ENCODE measurements around the gene CAVIN3.

DNA sequence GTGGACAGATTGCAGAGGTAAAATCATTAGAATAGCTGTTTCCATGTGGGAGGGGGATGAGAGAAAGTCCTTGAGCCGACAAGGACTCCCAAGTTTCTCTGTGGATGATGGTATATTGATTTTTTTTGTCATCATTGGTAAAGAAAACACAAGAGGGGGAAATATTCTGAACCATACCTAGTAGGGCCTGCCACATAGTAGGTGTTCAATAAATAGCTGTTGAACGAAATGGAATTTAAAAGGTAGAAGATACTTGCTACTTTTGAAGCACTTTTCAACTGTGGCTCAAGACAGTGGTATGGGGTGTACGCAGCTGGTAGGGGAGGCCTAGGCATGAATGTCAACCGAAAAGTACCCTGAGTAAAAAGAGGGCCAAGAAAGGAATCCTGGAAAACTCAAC, 2.1 kb downstream of the CAVIN3 start:
- no peak for TF ChIP-seq CTCF (IDR thresholded peaks at IDR 0.05)
- no peak for TF ChIP-seq EP300 (IDR thresholded peaks at IDR 0.05)
